Activated naive CD8-positive, alpha-beta T cell treated with anti-CD3 and anti-CD28 coated beads, Interleukin-2, amount 10 ng/mL, durations not matched to agents 7 days and 5 days (primary cell): ENCODE data around the gene ECD. TPM values are rescaled to one million over a fixed set of nuclear protein-coding genes. Genes with fewer than 3 reads are reported as not detected.
"Not testable (repeated sequence)": the region's sequence is repeated elsewhere in the genome, so short reads cannot be mapped to it uniquely, and the experiment has no call there.

Experiments used
- ATAC-seq: fragments of 150-1000 bp; cut with Tn5 transposase; one replicate; pipeline ENCODE4 v1.10.0; 2021; ENCODE audit warnings: low read depth, moderate library complexity
- POLR2A ChIA-PET: fragments of 350-600 bp; sonication (Branson Sonifier 250); formaldehyde crosslinking; loops from one replicate; lab custom pipeline; 2021; ENCODE audit warnings: antibody characterized with exemption; lab: Charles Lee
- DNase-seq: peaks from one replicate; pipeline ENCODE4 v3.0.0; 2021
- H3K27ac Mint-ChIP-seq: one replicate; pipeline ENCODE4 v1.8.0; 2022; ENCODE audit warnings: mild to moderate bottlenecking, mixed read lengths
- H3K27me3 Mint-ChIP-seq: one replicate; pipeline ENCODE4 v1.8.0; 2022; ENCODE audit warnings: mild to moderate bottlenecking, moderate library complexity, mixed read lengths
- H3K36me3 Mint-ChIP-seq: one replicate; pipeline ENCODE4 v1.8.0; 2021; ENCODE audit warnings: mild to moderate bottlenecking, mixed read lengths
- H3K4me1 Mint-ChIP-seq: one replicate; pipeline ENCODE4 v1.8.0; 2021; ENCODE audit warnings: mixed read lengths
- H3K4me3 Mint-ChIP-seq: one replicate; pipeline ENCODE4 v1.8.0; 2022; ENCODE audit warnings: mild to moderate bottlenecking, moderate library complexity, mixed read lengths
- H3K9me3 Mint-ChIP-seq: one replicate; pipeline ENCODE4 v1.8.0; 2021; ENCODE audit warnings: mixed read lengths
- total RNA-seq, 2 experiments: library from RNA; stranded (reverse); gene quantifications; one replicate each; pipeline ENCODE4 v1.2.3, GENCODE V29; 2021

The ECD gene
- total RNA-seq, 2 experiments from 2014 or later: 30.1 to 31.7 TPM

- peak; percentile 82 for ATAC-seq
- Mint-ChIP-seq H3K36me3 (peaks cover 24% of the 10 kb centered on the region), H3K9me3 (peaks cover 5% of the 10 kb centered on the region), H3K4me3 (peak within 1 kb of the TSS; percentile 89), H3K4me1 (peaks cover 16% of the 10 kb centered on the region), H3K27me3 (no peaks in the 10 kb centered on the region), H3K27ac (peak within 1 kb of the TSS; percentile 83)
- POLR2A ChIA-PET: interaction anchor here (0.6 to 2.5 kb wide), 3 partner anchors 10 to 82 kb away, joined by 5 to 32 read pairs (median 6); partner anchors contain the start of gene P4HA1
- DNase-seq: no peak
These were observed 57.4 kb downstream of the ECD start, which contains the start of gene NUDT13 for GRCh38 chr10:73110345-73110849. TSS of gene NUDT13 (plus strand) at chr10:73110455. CDS start at chr10:73114366, 3,911 bp downstream.

DNA sequence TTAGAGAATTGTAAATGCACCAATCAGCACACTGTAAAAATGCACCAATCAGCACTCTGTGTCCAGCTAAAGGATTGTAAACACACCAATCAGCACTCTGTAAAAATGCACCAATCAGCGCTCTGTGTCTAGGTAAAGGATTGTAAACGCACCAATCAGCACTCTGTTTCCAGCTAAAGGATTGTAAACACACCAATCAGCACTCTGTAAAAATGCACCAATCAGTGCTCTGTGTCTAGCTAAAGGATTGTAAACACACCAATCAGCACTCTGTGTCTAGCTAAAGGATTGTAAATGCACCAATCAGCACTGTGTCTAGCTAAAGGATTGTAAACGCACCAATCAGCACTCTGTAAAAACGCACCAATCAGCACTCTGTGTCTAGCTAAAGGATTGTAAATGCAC is 58.6 kb downstream of the ECD start:
- not testable (repeated sequence) for ATAC-seq, H3K9me3 Mint-ChIP-seq, H3K27ac Mint-ChIP-seq, DNase-seq, H3K27me3 Mint-ChIP-seq, H3K4me3 Mint-ChIP-seq
- H3K36me3 Mint-ChIP-seq: peaks cover 27% of the 10 kb centered on the region
- POLR2A ChIA-PET: interaction anchor here (0.6 to 2.5 kb wide), 3 partner anchors 9 to 1103 kb away, joined by 3 to 32 read pairs (median 5); partner anchors contain the start of gene P4HA1
- peaks cover 16% of the 10 kb centered on the region for H3K4me1 Mint-ChIP-seq

GRCh38 chr10:73106301-73106700 is 61.5 kb downstream of the ECD start:
- peaks cover 5% of the 10 kb centered on the region for H3K9me3 Mint-ChIP-seq
- H3K36me3 Mint-ChIP-seq: peaks cover 29% of the 10 kb centered on the region
- H3K27ac Mint-ChIP-seq: no peak overlapping the region
- peaks cover 13% of the 10 kb centered on the region for H3K4me1 Mint-ChIP-seq
- H3K27me3 Mint-ChIP-seq: no peaks in the 10 kb centered on the region
- POLR2A ChIA-PET: interaction anchor here (1.1 kb wide), 1 partner anchor 10 kb away, joined by 3 read pairs; no protein-coding TSS in a partner anchor
- no peak for DNase-seq
- no peak for ATAC-seq
- H3K4me3 Mint-ChIP-seq: no peak overlapping the region

GRCh38 chr10:73099141-73099540 is 68.7 kb downstream of the ECD start:
- Mint-ChIP-seq H3K27me3 (no peaks in the 10 kb centered on the region), H3K27ac (no peak overlapping the region), H3K4me3 (no peak overlapping the region), H3K9me3 (no peaks in the 10 kb centered on the region), H3K4me1 (peaks cover 16% of the 10 kb centered on the region), H3K36me3 (peaks cover 3% of the 10 kb centered on the region)
- POLR2A ChIA-PET: interaction anchor here (0.9 to 1.0 kb wide), 2 partner anchors 69 to 153 kb away, joined by 3 read pairs; partner anchors contain the start of gene MRPS16
- no peak for ATAC-seq
- DNase-seq: no peak

DNA sequence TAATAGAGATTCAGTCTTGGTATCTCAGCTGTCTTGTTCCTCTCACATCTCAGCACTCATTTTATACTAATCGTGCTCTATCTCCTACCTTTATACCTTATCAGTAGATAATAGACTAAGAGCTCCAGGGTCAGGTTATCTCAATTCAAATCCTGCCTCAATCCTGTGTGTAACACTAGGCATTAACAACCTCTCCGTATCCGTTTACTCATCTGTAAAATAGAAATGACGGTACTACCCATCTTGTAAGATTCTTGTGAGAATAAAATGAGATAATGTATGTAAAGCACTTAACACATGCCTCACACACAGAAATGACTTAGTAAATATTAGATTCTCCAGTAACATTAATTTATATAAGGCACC is 70.5 kb downstream of the ECD start:
- H3K9me3 Mint-ChIP-seq: no peaks in the 10 kb centered on the region
- peak overlapping the region; percentile 92 for H3K27ac Mint-ChIP-seq
- DNase-seq (no peak), ATAC-seq (no peak)
- H3K4me1 Mint-ChIP-seq: peaks cover 25% of the 10 kb centered on the region
- POLR2A ChIA-PET: interaction anchor here (0.6 to 3.8 kb wide), 9 partner anchors 12 to 471 kb away, joined by 3 to 32 read pairs (median 4); partner anchors contain the start of genes CFAP70, DNAJC9, MICU1 and MRPS16
- no peaks in the 10 kb centered on the region for H3K27me3 Mint-ChIP-seq
- H3K36me3 Mint-ChIP-seq: peaks cover 5% of the 10 kb centered on the region
- peak overlapping the region; percentile 91 for H3K4me3 Mint-ChIP-seq

DNA sequence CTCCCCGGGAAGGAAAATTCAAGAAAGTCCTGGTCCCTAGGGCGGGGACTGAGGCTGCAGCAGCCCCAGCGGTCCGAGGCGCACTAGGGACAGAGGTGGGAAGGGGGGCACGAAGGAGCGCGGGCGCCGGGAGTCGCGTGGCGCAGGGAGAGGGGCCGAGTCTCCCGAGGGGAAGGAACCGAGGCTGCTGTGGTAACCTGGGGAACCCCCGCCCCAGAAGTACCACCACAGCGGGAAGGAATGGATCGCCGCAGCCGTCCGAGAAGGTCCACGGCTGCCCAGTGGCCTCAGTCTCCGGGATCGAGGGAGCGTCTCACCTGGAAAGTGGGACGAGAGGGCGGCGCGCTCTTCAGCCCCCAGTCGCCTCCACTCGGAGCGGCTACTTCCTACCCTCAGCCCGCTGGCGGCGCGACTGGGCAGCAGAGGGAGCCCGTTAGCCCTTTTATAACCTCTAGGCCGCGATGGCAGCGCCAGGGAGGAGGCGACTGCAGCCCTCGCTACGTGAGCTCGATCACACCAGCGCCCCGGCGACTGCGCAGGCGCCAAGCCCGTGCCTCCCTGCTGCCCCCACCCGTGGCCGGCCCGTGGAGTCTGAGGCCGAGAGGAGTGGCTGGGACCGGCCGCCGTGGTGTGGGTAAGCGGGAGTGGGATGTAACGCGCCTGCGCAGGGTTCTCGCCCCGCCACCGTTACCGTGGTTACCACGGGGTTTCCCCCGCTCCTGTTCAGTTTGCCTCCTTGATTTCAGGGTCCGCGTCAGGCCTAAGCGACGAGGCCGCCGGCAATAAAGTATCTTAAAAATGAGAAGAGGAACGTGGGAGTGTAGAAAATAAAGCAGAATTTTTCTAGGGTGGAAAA is 71.1 kb downstream of the ECD start, which contains the start of gene P4HA1:
Gene P4HA1, minus strand, starts transcription at position 418 of the 856 bp plus-strand sequence. CDS start 21,983 bp downstream, outside the sequence.
- Mint-ChIP-seq H3K27me3 (no peaks in the 10 kb centered on the region), H3K9me3 (no peaks in the 10 kb centered on the region), H3K4me1 (peaks cover 30% of the 10 kb centered on the region), H3K36me3 (peaks cover 6% of the 10 kb centered on the region), H3K4me3 (peak within 1 kb of the TSS; percentile 91), H3K27ac (peak within 1 kb of the TSS; percentile 92)
- peak; percentile 96 for DNase-seq
- ATAC-seq: peak; percentile 95
- POLR2A ChIA-PET: interaction anchor here (0.6 to 3.8 kb wide), 19 partner anchors 9 to 961 kb away, joined by 3 to 32 read pairs (median 3); partner anchors contain the start of genes CFAP70, CHCHD1, DNAJC9 and ECD

DNA sequence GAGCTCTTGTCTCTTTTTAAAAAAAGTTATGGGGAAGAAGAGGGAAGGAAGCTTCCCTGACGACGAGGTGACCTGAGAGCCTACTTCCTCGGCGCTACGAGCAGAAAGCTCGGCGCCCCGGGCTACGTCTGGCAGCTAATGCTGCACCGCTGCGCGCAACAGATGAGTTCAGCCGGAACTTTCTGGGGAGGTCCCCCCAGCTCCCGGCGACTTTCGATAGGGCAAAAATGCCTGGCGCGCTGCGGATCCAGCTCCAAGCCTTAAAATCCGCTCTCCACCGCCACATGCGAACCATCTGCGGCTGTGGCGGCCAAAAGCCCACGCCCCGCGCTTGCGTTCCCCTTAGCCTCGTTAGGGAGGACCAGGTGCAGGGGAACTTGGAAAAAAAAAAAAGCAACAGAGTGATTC is 71.8 kb downstream of the ECD start:
- Mint-ChIP-seq H3K4me1 (peaks cover 31% of the 10 kb centered on the region), H3K27ac (peak overlapping the region; percentile 92), H3K4me3 (peak overlapping the region; percentile 91), H3K27me3 (no peaks in the 10 kb centered on the region), H3K36me3 (peaks cover 10% of the 10 kb centered on the region), H3K9me3 (no peaks in the 10 kb centered on the region)
- DNase-seq (peak; percentile 79), ATAC-seq (peak; percentile 51)
- POLR2A ChIA-PET: interaction anchor here (0.7 to 3.8 kb wide), 15 partner anchors 10 to 961 kb away, joined by 3 to 32 read pairs (median 5); partner anchors contain the start of genes CFAP70, CHCHD1, DNAJC9 and ECD

- Mint-ChIP-seq H3K4me1 (peaks cover 31% of the 10 kb centered on the region), H3K36me3 (peaks cover 10% of the 10 kb centered on the region), H3K4me3 (peak overlapping the region; percentile 91), H3K27ac (peak overlapping the region; percentile 92), H3K9me3 (no peaks in the 10 kb centered on the region), H3K27me3 (no peaks in the 10 kb centered on the region)
- DNase-seq (peak; percentile 44), ATAC-seq (no peak)
- POLR2A ChIA-PET: interaction anchor here (0.6 to 3.8 kb wide), 17 partner anchors 10 to 960 kb away, joined by 3 to 32 read pairs (median 5); partner anchors contain the start of genes CFAP70, CHCHD1, DNAJC9 and ECD
These were observed 72.3 kb downstream of the ECD start for GRCh38 chr10:73095481-73096021.

GRCh38 chr10:73094986-73095480 is 72.8 kb downstream of the ECD start:
- Mint-ChIP-seq H3K4me1 (peaks cover 31% of the 10 kb centered on the region), H3K27ac (peak overlapping the region; percentile 92), H3K9me3 (no peaks in the 10 kb centered on the region), H3K27me3 (no peaks in the 10 kb centered on the region), H3K36me3 (peaks cover 10% of the 10 kb centered on the region), H3K4me3 (peak overlapping the region; percentile 91)
- POLR2A ChIA-PET: interaction anchor here (0.6 to 3.8 kb wide), 11 partner anchors 15 to 730 kb away, joined by 3 to 32 read pairs (median 5); partner anchors contain the start of genes CHCHD1, DNAJC9, ECD and FAM149B1
- DNase-seq (no peak), ATAC-seq (no peak)

- no peaks in the 10 kb centered on the region for H3K9me3 Mint-ChIP-seq
- peaks cover 10% of the 10 kb centered on the region for H3K36me3 Mint-ChIP-seq
- peak overlapping the region; percentile 91 for H3K4me3 Mint-ChIP-seq
- peaks cover 31% of the 10 kb centered on the region for H3K4me1 Mint-ChIP-seq
- POLR2A ChIA-PET: interaction anchor here (0.6 to 3.8 kb wide), 4 partner anchors 16 to 401 kb away, joined by 3 to 32 read pairs (median 4); partner anchors contain the start of genes DNAJC9 and NUDT13
- no peaks in the 10 kb centered on the region for H3K27me3 Mint-ChIP-seq
- ATAC-seq (no peak), DNase-seq (no peak)
- H3K27ac Mint-ChIP-seq: peak overlapping the region; percentile 34
These were observed 73.6 kb downstream of the ECD start for GRCh38 chr10:73093922-73094850.

- H3K4me3 Mint-ChIP-seq: peak overlapping the region; percentile 42
- DNase-seq (no peak), ATAC-seq (no peak)
- no peak overlapping the region for H3K27ac Mint-ChIP-seq
- H3K4me1 Mint-ChIP-seq: peaks cover 35% of the 10 kb centered on the region
- no peaks in the 10 kb centered on the region for H3K27me3 Mint-ChIP-seq
- peaks cover 18% of the 10 kb centered on the region for H3K36me3 Mint-ChIP-seq
- H3K9me3 Mint-ChIP-seq: no peaks in the 10 kb centered on the region
- POLR2A ChIA-PET: interaction anchor here (0.7 kb wide), 1 partner anchor 13 kb away, joined by 3 read pairs; no protein-coding TSS in a partner anchor
These were observed 75.0 kb downstream of the ECD start for GRCh38 chr10:73092830-73093229.
